HepG2 (cell line): Measurements from ENCODE around the gene ZBED5. TPM values are rescaled to one million over a fixed set of nuclear protein-coding genes. Genes with fewer than 3 reads are reported as not detected.

Experiments
- ATAC-seq: fragments of 200-7000 bp; cut with Tn5 transposase; 3 replicates; pipeline ENCODE4 v1.9.1; 2020; ENCODE audit warnings: mild to moderate bottlenecking, moderate library complexity
- BruUV-seq: library from RNA; stranded (reverse); fragments of 400-500 nt; replicated peaks from 2 replicates; lab custom pipeline; 2021; lab: Mats Ljungman, UMichigan
- CTCF ChIA-PET: fragments of 300-600 bp; formaldehyde crosslinking; extraction: SDS; loops from one replicate; lab custom pipeline; 2021; ENCODE audit warnings: low total read pairs, inconsistent platforms, low intra/inter-chr PET ratio; lab: Yijun Ruan, JAX
- POLR2A ChIA-PET: fragments of 350-600 bp; sonication (Branson Sonifier 250); formaldehyde crosslinking; loops from one replicate; lab custom pipeline; 2020; ENCODE audit warnings: antibody characterized with exemption, inconsistent platforms; lab: Yijun Ruan, JAX
- DNase-seq: peaks from one replicate; pipeline ENCODE4 v3.0.0-alpha.2; 2015; ENCODE audit warnings: low spot score
- FAIRE-seq: peaks from 3 replicates; lab custom pipeline; 2011; peaks lifted over from hg19 to GRCh38; lab: Jason Lieb, UNC
- H2AFZ ChIP-seq: one replicate; pipeline ENCODE4 v1.6.1; 2011; ENCODE audit warnings: low read length, inconsistent platforms
- H3K27ac ChIP-seq: fragments of 300-600 bp; 3 replicates; pipeline ENCODE4 v1.8.0; 2011; ENCODE audit warnings: mixed run types, mild to moderate bottlenecking, mixed read lengths, low read length, inconsistent platforms; ENCODE audit not compliant: insufficient read depth; ENCODE audit errors: extremely low read length
- H3K27me3 ChIP-seq, 2 experiments: fragments of 200-600 bp in 1 of 2; 2 replicates in 1 of 2; 3 replicates in 1 of 2; pipeline versions ENCODE4 v1.6.0 to v1.8.0; 2011; ENCODE audit warnings: low read length in 2 of 2, mild to moderate bottlenecking in 2 of 2, moderate library complexity in 2 of 2, inconsistent platforms in 1 of 2; ENCODE audit not compliant: insufficient read depth in 2 of 2, control insufficient read depth in 1 of 2
- H3K36me3 ChIP-seq, 2 experiments: fragments of 200-600 bp in 1 of 2; replicated peaks in 1 of 2; 2 replicates in 1 of 2; 3 replicates in 1 of 2; pipeline versions ENCODE4 v1.5.1 to v1.8.0; 2011; ENCODE audit warnings: low read length in 2 of 2, inconsistent platforms in 1 of 2; ENCODE audit not compliant: insufficient read depth in 2 of 2, control insufficient read depth in 1 of 2
- H3K4me1 ChIP-seq: 2 replicates; pipeline ENCODE4 v1.5.1; 2012; ENCODE audit warnings: low read length, inconsistent platforms; ENCODE audit not compliant: insufficient read depth
- H3K4me2 ChIP-seq: 2 replicates; pipeline ENCODE4 v1.6.0; 2011; ENCODE audit warnings: low read depth, low read length, inconsistent platforms
- H3K4me3 ChIP-seq, 3 experiments: fragments of 200-600 bp in 1 of 3; sonication (generic), shearing (Covaris generic) in 1 of 3; replicated peaks in 1 of 3; 2 replicates each; pipeline ENCODE4 v1.5.1; 2011 to 2016; ENCODE audit warnings: low read length in 3 of 3, inconsistent platforms in 2 of 3, low read depth in 2 of 3, mild to moderate bottlenecking in 2 of 3, control low read depth in 1 of 3, mixed read lengths in 1 of 3; ENCODE audit not compliant: insufficient read depth in 1 of 3
- H3K79me2 ChIP-seq: one replicate; pipeline ENCODE4 v1.6.1; 2011; ENCODE audit warnings: low read length, inconsistent platforms; ENCODE audit not compliant: insufficient read depth
- H3K9ac ChIP-seq: 2 replicates; pipeline ENCODE4 v1.6.0; 2011; ENCODE audit warnings: mild to moderate bottlenecking, low read depth, low read length, inconsistent platforms; ENCODE audit not compliant: insufficient read depth
- H3K9me3 ChIP-seq: 2 replicates; pipeline ENCODE4 v1.5.1; 2012; ENCODE audit warnings: mild to moderate bottlenecking, low read length
- H4K20me1 ChIP-seq: 2 replicates; pipeline ENCODE4 v1.6.0; 2011; ENCODE audit warnings: inconsistent platforms, mild to moderate bottlenecking, low read length, moderate library complexity; ENCODE audit not compliant: insufficient read depth
- E2F5 ChIP-seq: sonication (generic); formaldehyde crosslinking; conservative IDR thresholded peaks from 2 replicates; pipeline ENCODE4 v1.4.0; 2020; ENCODE audit warnings: missing genetic modification reagents
- EEA1 ChIP-seq: sonication (generic); formaldehyde crosslinking; IDR thresholded peaks from 2 replicates; pipeline ENCODE4 v1.5.1; 2020; ENCODE audit warnings: mild to moderate bottlenecking, missing genetic modification reagents, borderline replicate concordance
- EED ChIP-seq: sonication (generic); formaldehyde crosslinking; IDR thresholded peaks from 2 replicates; pipeline ENCODE4 v1.5.0; 2020; ENCODE audit warnings: mild to moderate bottlenecking, missing genetic modification reagents
- HDAC6 ChIP-seq: fragments of 200-600 bp; sonication (generic); IDR thresholded peaks from 2 replicates; pipeline ENCODE4 v1.7.0; 2017; ENCODE audit warnings: mild to moderate bottlenecking, antibody characterized with exemption, low read length, low read depth
- LBX2 ChIP-seq: sonication (generic); formaldehyde crosslinking; IDR thresholded peaks from 2 replicates; pipeline ENCODE4 v1.5.0; 2020; ENCODE audit warnings: missing genetic modification reagents, mild to moderate bottlenecking, borderline replicate concordance
- LCORL ChIP-seq, 2 experiments: fragments of 450-650 bp in 1 of 2; sonication (generic) in 1 of 2; formaldehyde crosslinking in 1 of 2; IDR thresholded peaks; 2 replicates each; pipeline versions ENCODE4 v1.5.0 to v1.6.1; 2017 to 2020; ENCODE audit warnings: antibody characterized with exemption in 1 of 2, missing genetic modification reagents in 1 of 2
- MAFF ChIP-seq: IDR thresholded peaks from 2 replicates; pipeline ENCODE4 v1.6.1; 2011; ENCODE audit warnings: low read depth, low read length, improper control_type of control experiment
- MAFK ChIP-seq, 2 experiments: IDR thresholded peaks in 1 of 2; conservative IDR thresholded peaks in 1 of 2; 2 replicates each; pipeline ENCODE4 v1.6.1; 2011; ENCODE audit warnings: improper control_type of control experiment in 2 of 2, low read length in 2 of 2
- SP140L ChIP-seq: sonication (generic); formaldehyde crosslinking; IDR thresholded peaks from 2 replicates; pipeline ENCODE4 v1.4.0; 2020; ENCODE audit warnings: missing genetic modification reagents, borderline replicate concordance
- TEAD3 ChIP-seq: optimal IDR thresholded peaks from 2 replicates; pipeline ENCODE3; 2016; ENCODE audit warnings: borderline replicate concordance
- U2AF1 ChIP-seq: fragments of 200-400 bp; formaldehyde crosslinking; optimal IDR thresholded peaks from 2 replicates; pipeline ENCODE3; 2017; ENCODE audit warnings: mild to moderate bottlenecking, low read depth, low read length
- U2AF2 ChIP-seq: fragments of 200-400 bp; formaldehyde crosslinking; IDR thresholded peaks from 2 replicates; pipeline ENCODE4 v1.6.1; 2017; ENCODE audit warnings: low read depth, mild to moderate bottlenecking, low read length
- ZBTB7B ChIP-seq: sonication (generic); formaldehyde crosslinking; IDR thresholded peaks from 2 replicates; pipeline ENCODE4 v1.4.0; 2020; ENCODE audit warnings: missing genetic modification reagents
- ZGPAT ChIP-seq: IDR thresholded peaks from 2 replicates; pipeline ENCODE4 v1.6.1; 2016; ENCODE audit warnings: mild to moderate bottlenecking
- ZNF530 ChIP-seq: sonication (generic); formaldehyde crosslinking; IDR thresholded peaks from 2 replicates; pipeline ENCODE4 v1.5.0; 2020; ENCODE audit warnings: low read depth, mild to moderate bottlenecking, missing genetic modification reagents
- ZNF839 ChIP-seq: sonication (generic); formaldehyde crosslinking; IDR thresholded peaks from 2 replicates; pipeline ENCODE4 v1.4.0; 2020; ENCODE audit warnings: missing genetic modification reagents, mild to moderate bottlenecking, borderline replicate concordance
- ZSCAN9 ChIP-seq: IDR thresholded peaks from 2 replicates; pipeline ENCODE4 v1.6.1; 2016; ENCODE audit warnings: borderline replicate concordance
- WGBS: methylation state at CpG from one replicate; pipeline ENCODE4 v1.1.6; 2017; ENCODE audit warnings: low lambda C conversion rate; 5-methylcytosine and 5-hydroxymethylcytosine counted together
- in situ Hi-C: cut with HindIII; loops from 2 replicates; pipeline ENCODE4 v1.10.0; 2017; ENCODE audit warnings: low pct_unique_long_range_greater_than_20kb; ENCODE audit not compliant: extremely low pct_ligation_motif_present
- intact Hi-C: fragments of 100-400 bp; cut with micrococcal nuclease; formaldehyde crosslinking; loops from one replicate; pipeline ENCODE4 v1.10.0; 2022; ENCODE audit not compliant: unreplicated experiment
- polyA plus RNA-seq, 8 experiments: library from polyadenylated mRNA; depleted of rRNA in 3 of 8; stranded (reverse) in 7 of 8; unstranded in 1 of 8; fragments of >200 nt; fragmentation: Illumina TruSeq in 4 of 8; extraction: Trizol in 4 of 8; gene quantifications; 2 replicates each; pipeline versions ENCODE4 v1.2.1 to v1.2.3, GENCODE V29; 2011 to 2016; ENCODE audit warnings: low read depth in 4 of 8, missing spikeins in 1 of 8, mixed read lengths in 1 of 8; ENCODE audit not compliant: insufficient read depth in 1 of 8
- total RNA-seq, 5 experiments: library from RNA; depleted of rRNA; stranded (reverse); fragments of >200 nt; fragmentation: Illumina TruSeq; extraction: Trizol; gene quantifications; 2 replicates each; pipeline ENCODE4 v1.2.3, GENCODE V29; 2016; ENCODE audit warnings: low read depth in 1 of 5

ZBED5 gene
- total and polyA plus RNA-seq, 2 of the 13 experiments (the other 11 are each of a cell fraction or from before 2014, with no cell fraction given) = 18.2 to 38.6 TPM

GRCh38 chr11:10875430-10876021, 17.7 kb upstream of the ZBED5 start:
- Histone ChIP-seq H3K9me3 (peaks cover 12% of the 10 kb centered on the region; the same call in 1 of the 2 replicates), H3K27ac (no peak overlapping the region), H3K79me2 (no peaks in the 10 kb centered on the region), H3K4me3 (no peak overlapping the region), H3K4me2 (no peak overlapping the region), H3K4me1 (no peaks in the 10 kb centered on the region), H2AFZ (no peak overlapping the region), H3K27me3 (no peaks in the 10 kb centered on the region), H3K9ac (no peak overlapping the region), H4K20me1 (no peaks in the 10 kb centered on the region), H3K36me3 (no peaks in the 10 kb centered on the region)
- FAIRE-seq = no peak
- POLR2A ChIA-PET = no interaction called here
- 89% methylated on average over 2 of the region's 2 CpGs for WGBS
- in situ Hi-C loops = no loop called here
- DNase-seq = no peak
- no TSS peak for BruUV-seq
- no peak for ATAC-seq
- intact Hi-C loops = no loop called here
- CTCF ChIA-PET = no interaction called here
- TF ChIP-seq ZNF839 (CRISPR knock-in tag) (no peak), EED (no peak), ZBTB7B (CRISPR knock-in tag) (no peak), LBX2 (CRISPR knock-in tag) (no peak)

- in situ Hi-C loops = no loop called here
- Histone ChIP-seq H3K27me3 (no peaks in the 10 kb centered on the region), H3K79me2 (no peaks in the 10 kb centered on the region), H3K4me1 (no peaks in the 10 kb centered on the region), H3K27ac (no peak overlapping the region), H3K4me2 (no peak overlapping the region), H4K20me1 (no peaks in the 10 kb centered on the region), H2AFZ (no peak overlapping the region), H3K9ac (no peak overlapping the region), H3K36me3 (no peaks in the 10 kb centered on the region), H3K9me3 (peaks cover 12% of the 10 kb centered on the region; the same call in 1 of the 2 replicates), H3K4me3 (no peak overlapping the region)
- 71% methylated on average over 2 of the region's 2 CpGs for WGBS
- POLR2A ChIA-PET = no interaction called here
- BruUV-seq = no TSS peak
- FAIRE-seq (no peak), DNase-seq (no peak), ATAC-seq (no peak)
- intact Hi-C loops = no loop called here
- CTCF ChIA-PET = no interaction called here
- TF ChIP-seq LCORL (IDR thresholded peaks at IDR 0.05) (no peak), LCORL (CRISPR knock-in tag; IDR thresholded peaks at IDR 0.05) (no peak), HDAC6 (no peak), U2AF1 (no peak), TEAD3 (CRISPR knock-in tag) (no peak), ZGPAT (no peak), MAFK (conservative IDR thresholded peaks at IDR 0.05 in 1 of 2, IDR thresholded peaks at IDR 0.05 in 1 of 2; ENCODE audit: low read length in 2 of 2) (peak; percentile 62 to 71), E2F5 (no peak), ZSCAN9 (CRISPR knock-in tag) (no peak), EED (no peak), U2AF2 (no peak), ZNF530 (CRISPR knock-in tag) (no peak), SP140L (CRISPR knock-in tag) (no peak), MAFF (peak; percentile 46; the same call in 1 of the 2 replicates), EEA1 (CRISPR knock-in tag) (no peak)
These were observed 14.2 kb upstream of the ZBED5 start for GRCh38 chr11:10872097-10872496.
